Loucy (cell line): ENCODE data around the gene SEMA5A.

Experiments used
- EZH2phosphoT487 ChIP-seq: fragments of 200-600 bp; IDR thresholded peaks from 2 replicates; pipeline ENCODE4 v1.6.1; 2018; ENCODE audit warnings: antibody characterized with exemption, mild to moderate bottlenecking, moderate library complexity, borderline replicate concordance
- TF ChIP-seq, protein P1 (sequence below): fragments of 200-600 bp; sonication (generic); conservative IDR thresholded peaks from 2 replicates; pipeline ENCODE4 v1.5.1; 2014; ENCODE audit warnings: mild to moderate bottlenecking, antibody characterized with exemption, low read length

DNA sequence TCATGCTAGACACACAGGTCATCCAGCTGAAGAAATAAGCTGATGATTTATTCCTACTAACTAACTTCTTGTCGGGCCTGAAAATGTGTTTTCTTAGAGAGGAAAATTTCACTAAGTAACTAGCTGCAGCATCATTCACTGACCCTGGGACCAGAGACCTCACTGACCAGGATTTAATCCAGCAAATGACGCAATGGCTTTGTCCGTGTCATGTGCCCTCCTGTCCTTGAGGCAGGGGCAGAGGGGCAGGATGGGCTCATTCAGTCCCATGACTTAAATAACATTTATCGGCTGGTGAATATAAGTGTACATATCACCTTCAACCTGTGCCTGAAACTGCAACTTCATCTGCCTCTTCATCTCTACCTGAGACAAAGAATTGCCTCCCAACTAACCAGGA is 154.8 kb downstream of the SEMA5A start:
- TF ChIP-seq, protein P1, sequence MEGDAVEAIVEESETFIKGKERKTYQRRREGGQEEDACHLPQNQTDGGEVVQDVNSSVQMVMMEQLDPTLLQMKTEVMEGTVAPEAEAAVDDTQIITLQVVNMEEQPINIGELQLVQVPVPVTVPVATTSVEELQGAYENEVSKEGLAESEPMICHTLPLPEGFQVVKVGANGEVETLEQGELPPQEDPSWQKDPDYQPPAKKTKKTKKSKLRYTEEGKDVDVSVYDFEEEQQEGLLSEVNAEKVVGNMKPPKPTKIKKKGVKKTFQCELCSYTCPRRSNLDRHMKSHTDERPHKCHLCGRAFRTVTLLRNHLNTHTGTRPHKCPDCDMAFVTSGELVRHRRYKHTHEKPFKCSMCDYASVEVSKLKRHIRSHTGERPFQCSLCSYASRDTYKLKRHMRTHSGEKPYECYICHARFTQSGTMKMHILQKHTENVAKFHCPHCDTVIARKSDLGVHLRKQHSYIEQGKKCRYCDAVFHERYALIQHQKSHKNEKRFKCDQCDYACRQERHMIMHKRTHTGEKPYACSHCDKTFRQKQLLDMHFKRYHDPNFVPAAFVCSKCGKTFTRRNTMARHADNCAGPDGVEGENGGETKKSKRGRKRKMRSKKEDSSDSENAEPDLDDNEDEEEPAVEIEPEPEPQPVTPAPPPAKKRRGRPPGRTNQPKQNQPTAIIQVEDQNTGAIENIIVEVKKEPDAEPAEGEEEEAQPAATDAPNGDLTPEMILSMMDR = no peak
- no peak for TF ChIP-seq EZH2phosphoT487
